B cell (primary cell): ENCODE measurements around the gene RASGRP3. TPM values are rescaled to one million over a fixed set of nuclear protein-coding genes. Genes with fewer than 3 reads are reported as not detected.
A peak's percentile ranks its signal among the peaks of the same experiment; 100 is the strongest.

Experiments
- ATAC-seq: fragments of 200-7000 bp; cut with Tn5 transposase; one replicate; pipeline ENCODE4 v1.10.0; 2021; ENCODE audit warnings: low read depth, mild to moderate bottlenecking, moderate number of reproducible peaks, moderate library complexity
- CTCF ChIA-PET: fragments of 350-600 bp; sonication (Branson Sonifier 250); formaldehyde crosslinking; loops from one replicate; lab custom pipeline; 2021; ENCODE audit warnings: antibody characterized with exemption, inconsistent platforms; lab: Charles Lee
- POLR2A ChIA-PET: fragments of 350-600 bp; sonication (Branson Sonifier 250); formaldehyde crosslinking; loops from one replicate; lab custom pipeline; 2021; ENCODE audit warnings: antibody characterized with exemption; lab: Charles Lee
- DNase-seq: peaks from one replicate; pipeline ENCODE4 v3.0.0; 2013
- H2AFZ ChIP-seq: 2 replicates; pipeline ENCODE4 v1.6.1; 2012; ENCODE audit warnings: mild to moderate bottlenecking, low read depth, low read length; ENCODE audit not compliant: insufficient read depth, poor library complexity, severe bottlenecking
- H3K27ac ChIP-seq, 2 donors: 1 replicate in 1 of 2; 2 replicates in 1 of 2; pipeline ENCODE4 v1.5.1; 2012 to 2013; ENCODE audit warnings: low read length in 2 of 2, mild to moderate bottlenecking in 2 of 2, moderate library complexity in 1 of 2
- H3K27me3 ChIP-seq, 4 experiments: fragments of 200-600 bp in 1 of 4; sonication (generic) in 1 of 4; replicated peaks in 1 of 4; 1 replicate in 2 of 4; 2 replicates in 2 of 4; pipeline versions ENCODE4 v1.6.1 to v1.7.0; 2013 to 2016; ENCODE audit warnings: low read length in 3 of 4, mild to moderate bottlenecking in 2 of 4, mixed read lengths in 1 of 4, moderate library complexity in 1 of 4; ENCODE audit not compliant: insufficient read depth in 4 of 4, control insufficient read depth in 3 of 4; ENCODE audit errors: control extremely low read depth in 1 of 4
- H3K36me3 ChIP-seq, 2 experiments: replicated peaks in 1 of 2; 1 replicate in 1 of 2; 2 replicates in 1 of 2; pipeline versions ENCODE4 v1.6.1 to v1.7.1; 2013; ENCODE audit warnings: low read length in 1 of 2; ENCODE audit not compliant: insufficient read depth in 2 of 2, control insufficient read depth in 1 of 2; ENCODE audit errors: control extremely low read depth in 1 of 2, extremely low read depth in 1 of 2
- H3K4me1 ChIP-seq, 2 donors: fragments of 200-600 bp in 1 of 2; sonication (generic) in 1 of 2; 1 replicate in 1 of 2; 2 replicates in 1 of 2; pipeline versions ENCODE4 v1.5.1 to v1.6.1; 2013 to 2017; ENCODE audit warnings: low read length in 2 of 2; ENCODE audit not compliant: control insufficient read depth in 2 of 2, insufficient read depth in 2 of 2
- H3K4me2 ChIP-seq: replicated peaks from 2 replicates; pipeline ENCODE3; 2012; ENCODE audit warnings: mild to moderate bottlenecking, low read depth, low read length; ENCODE audit not compliant: poor library complexity, severe bottlenecking
- H3K4me3 ChIP-seq, 5 experiments: fragments of 200-600 bp in 1 of 5; sonication (generic) in 1 of 5; 1 replicate in 3 of 5; 2 replicates in 2 of 5; pipeline versions ENCODE4 v1.5.1 to v1.7.0; 2011 to 2016; ENCODE audit warnings: low read length in 4 of 5, mild to moderate bottlenecking in 4 of 5, low read depth in 2 of 5, control low read depth in 1 of 5, moderate library complexity in 1 of 5; ENCODE audit not compliant: insufficient read depth in 1 of 5; ENCODE audit errors: control extremely low read depth in 1 of 5, extremely low read depth in 1 of 5
- H3K79me2 ChIP-seq: fragments of 200-600 bp; sonication (generic); one replicate; pipeline ENCODE4 v1.6.0; 2016; ENCODE audit warnings: low read length; ENCODE audit not compliant: control insufficient read depth, insufficient read depth
- H3K9ac ChIP-seq: fragments of 200-600 bp; sonication (generic); 2 replicates; pipeline ENCODE4 v1.6.1; 2017; ENCODE audit warnings: mild to moderate bottlenecking, low read length, moderate library complexity
- H3K9me3 ChIP-seq, 3 donors: one replicate each; pipeline versions ENCODE4 v1.6.1 to v1.7.1; 2013; ENCODE audit warnings: low read length in 2 of 3; ENCODE audit not compliant: control insufficient read depth in 2 of 3, insufficient read depth in 1 of 3; ENCODE audit errors: control extremely low read depth in 1 of 3
- H4K20me1 ChIP-seq: 2 replicates; pipeline ENCODE4 v1.6.0; 2012; ENCODE audit warnings: mild to moderate bottlenecking, low read length; ENCODE audit not compliant: insufficient read depth, control insufficient read depth, poor library complexity, severe bottlenecking
- H3K27ac Mint-ChIP-seq: one replicate; pipeline ENCODE4 v1.8.0; 2021; ENCODE audit warnings: mixed read lengths
- H3K27me3 Mint-ChIP-seq: one replicate; pipeline ENCODE4 v1.8.0; 2021; ENCODE audit warnings: mixed read lengths
- H3K4me1 Mint-ChIP-seq: one replicate; pipeline ENCODE4 v1.8.0; 2021; ENCODE audit warnings: mixed read lengths
- H3K4me3 Mint-ChIP-seq: one replicate; pipeline ENCODE4 v1.8.0; 2021; ENCODE audit warnings: mixed read lengths
- H3K9me3 Mint-ChIP-seq: one replicate; pipeline ENCODE4 v1.8.0; 2022; ENCODE audit warnings: mixed read lengths; ENCODE audit not compliant: insufficient read depth
- CTCF ChIP-seq: fragments of 200-600 bp; IDR thresholded peaks from one replicate; pipeline ENCODE4 v1.8.0; 2022; ENCODE audit warnings: antibody characterized with exemption, mild to moderate bottlenecking
- EZH2 ChIP-seq: IDR thresholded peaks from 2 replicates; pipeline ENCODE4 v1.6.1; 2012; ENCODE audit warnings: borderline replicate concordance, low read depth, mild to moderate bottlenecking, moderate library complexity, low read length; ENCODE audit not compliant: insufficient read depth, poor library complexity, severe bottlenecking
- WGBS: methylation state at CpG from one replicate; pipeline ENCODE4 v1.1.5; 2013; ENCODE audit warnings: missing lambda C conversion rate; ENCODE audit not compliant: insufficient coverage; 5-methylcytosine and 5-hydroxymethylcytosine counted together
- intact Hi-C: fragments of 100-400 bp; cut with micrococcal nuclease; formaldehyde crosslinking; loops from one replicate; pipeline ENCODE4 v1.10.0; 2022
- polyA plus RNA-seq: library from polyadenylated mRNA; depleted of rRNA; stranded (reverse); fragments of >200 nt; gene quantifications from 2 replicates; pipeline ENCODE4 v1.2.3, GENCODE V29; 2012
- total RNA-seq, 2 donors: library from RNA; stranded (reverse); fragments of 120-200 nt in 1 of 2; gene quantifications; 1 replicate in 1 of 2; 2 replicates in 1 of 2; pipeline versions ENCODE4 v1.2.3 to v1.2.4, GENCODE V29; 2013 to 2022

The RASGRP3 gene
- total and polyA plus RNA-seq, 2 donors (not counting 1 experiment from before 2014, with no cell fraction given), result 67.5 to 107 TPM

DNA sequence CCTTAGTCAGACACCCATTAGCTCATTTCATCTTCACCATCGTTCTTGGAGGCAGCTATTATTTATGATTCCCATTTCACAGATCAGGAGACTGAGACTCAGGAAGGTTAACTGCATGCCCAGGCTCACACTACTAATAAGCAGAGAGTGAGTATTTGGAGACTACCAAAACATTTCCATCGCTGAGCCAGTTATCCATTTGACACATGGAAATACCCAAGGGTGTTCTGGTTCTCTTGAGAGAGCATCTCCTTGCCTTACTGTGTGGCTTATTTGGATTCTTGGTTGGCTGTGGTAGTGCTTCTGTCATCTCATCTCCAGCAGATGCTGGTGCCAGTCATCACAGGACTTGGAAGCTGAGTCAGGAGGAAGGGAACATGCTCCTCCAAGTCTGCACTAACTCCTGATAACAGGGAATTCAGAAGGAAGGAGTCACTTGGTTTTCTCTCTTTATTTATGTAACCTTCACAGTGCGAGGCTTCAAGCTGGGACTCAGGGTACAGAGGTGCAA lies 55.2 kb downstream of the RASGRP3 start:
- H3K4me1 Mint-ChIP-seq, result peaks cover 69% of the 10 kb centered on the region
- Histone ChIP-seq H2AFZ (peak overlapping the region; percentile 66), H3K27ac (peak overlapping the region; percentile 98 to 99), H3K4me3 (peak overlapping the region in 1 of 5 experiments; percentile 56), H3K4me2 (peak overlapping the region; percentile 73), H3K79me2 (peaks cover 53% of the 10 kb centered on the region), H3K27me3 (no peaks in the 10 kb centered on the region), H4K20me1 (no peaks in the 10 kb centered on the region), H3K4me1 (peaks cover 64 to 68% of the 10 kb centered on the region in 2 donors), H3K9ac (peak overlapping the region; percentile 63), H3K9me3 (no peaks in the 10 kb centered on the region), H3K36me3 (peaks cover 0 to 50% of the 10 kb centered on the region in 2 experiments)
- peak overlapping the region; percentile 76 for H3K4me3 Mint-ChIP-seq
- 70% methylated on average over 2 of the region's 3 CpGs for WGBS
- intact Hi-C loops, result loop anchor here (1.0 to 5.0 kb wide), 2 partner anchors 56 to 66 kb away; partner anchors contain the start of gene FAM98A
- no peak for TF ChIP-seq EZH2
- TF ChIP-seq CTCF, result no peak
- H3K27ac Mint-ChIP-seq, result peak overlapping the region; percentile 94
- DNase-seq (peak; percentile 22), ATAC-seq (no peak)
- ChIA-PET CTCF (interaction anchor here (1.2 to 4.5 kb wide), 4 partner anchors 23 to 56 kb away, joined by 4 to 13 read pairs (median 6); no protein-coding TSS in a partner anchor), POLR2A (interaction anchor here (1.0 kb wide), 1 partner anchor 54 kb away, joined by 3 read pairs; no protein-coding TSS in a partner anchor)
- H3K27me3 Mint-ChIP-seq, result no peaks in the 10 kb centered on the region
- no peaks in the 10 kb centered on the region for H3K9me3 Mint-ChIP-seq

- Histone ChIP-seq H3K4me2 (peak overlapping the region; percentile 73), H4K20me1 (no peaks in the 10 kb centered on the region), H3K27ac (peak overlapping the region; percentile 98 to 99), H3K79me2 (peaks cover 52% of the 10 kb centered on the region), H3K9ac (no peak overlapping the region), H2AFZ (no peak overlapping the region), H3K9me3 (no peaks in the 10 kb centered on the region), H3K27me3 (no peaks in the 10 kb centered on the region), H3K4me3 (no peak overlapping the region), H3K36me3 (peaks cover 0 to 50% of the 10 kb centered on the region in 2 experiments), H3K4me1 (peaks cover 64% of the 10 kb centered on the region in 2 donors)
- TF ChIP-seq CTCF, result no peak
- no peak for TF ChIP-seq EZH2
- ChIA-PET CTCF (interaction anchor here (1.3 to 4.5 kb wide), 3 partner anchors 23 to 57 kb away, joined by 4 to 13 read pairs (median 6); no protein-coding TSS in a partner anchor), POLR2A (no interaction called here)
- Mint-ChIP-seq H3K4me1 (peaks cover 66% of the 10 kb centered on the region), H3K4me3 (peak overlapping the region; percentile 76), H3K27me3 (no peaks in the 10 kb centered on the region), H3K9me3 (no peaks in the 10 kb centered on the region), H3K27ac (peak overlapping the region; percentile 94)
- DNase-seq (no peak), ATAC-seq (no peak)
- WGBS, result 75% methylated on average over 2 of the region's 8 CpGs
- intact Hi-C loops, result loop anchor here (5.0 kb wide), 1 partner anchor 65 kb away; the partner anchor contains the start of gene FAM98A
These were observed 55.7 kb downstream of the RASGRP3 start for GRCh38 chr2:33532146-33532545.
